ENCODE results near the gene WASHC2C. TPM values are rescaled to one million over a fixed set of nuclear protein-coding genes. Genes with fewer than 3 reads are reported as not detected.

The WASHC2C gene
- total RNA-seq, 2 experiments from 2014 or later: 62.9 to 69.3 TPM

Other genes with a start within 250 kb of the WASHC2C start
- 10 to 100 TPM; 30.4 to 34.5 TPM for gene ZFAND4, start 54.5 kb upstream of the WASHC2C start, total RNA-seq
- gene AGAP4, start 120.2 kb downstream of the WASHC2C start, total RNA-seq: 10 to 100 TPM; 23.9 to 24.8 TPM
- gene TIMM23, start 245.2 kb downstream of the WASHC2C start, total RNA-seq: 10 to 100 TPM; 32.2 to 32.9 TPM

All from CD4-positive, alpha-beta T cell (primary cell).